ENCODE measurements around the gene DHCR24. TPM values are rescaled to one million over a fixed set of nuclear protein-coding genes. Genes with fewer than 3 reads are reported as not detected.
"Not testable (repeated sequence)": the region's sequence is repeated elsewhere in the genome, so short reads cannot be mapped to it uniquely, and the experiment has no call there.

The DHCR24 gene
- total RNA-seq, 1 donor from 2014 or later, result 47.3 TPM

DNA sequence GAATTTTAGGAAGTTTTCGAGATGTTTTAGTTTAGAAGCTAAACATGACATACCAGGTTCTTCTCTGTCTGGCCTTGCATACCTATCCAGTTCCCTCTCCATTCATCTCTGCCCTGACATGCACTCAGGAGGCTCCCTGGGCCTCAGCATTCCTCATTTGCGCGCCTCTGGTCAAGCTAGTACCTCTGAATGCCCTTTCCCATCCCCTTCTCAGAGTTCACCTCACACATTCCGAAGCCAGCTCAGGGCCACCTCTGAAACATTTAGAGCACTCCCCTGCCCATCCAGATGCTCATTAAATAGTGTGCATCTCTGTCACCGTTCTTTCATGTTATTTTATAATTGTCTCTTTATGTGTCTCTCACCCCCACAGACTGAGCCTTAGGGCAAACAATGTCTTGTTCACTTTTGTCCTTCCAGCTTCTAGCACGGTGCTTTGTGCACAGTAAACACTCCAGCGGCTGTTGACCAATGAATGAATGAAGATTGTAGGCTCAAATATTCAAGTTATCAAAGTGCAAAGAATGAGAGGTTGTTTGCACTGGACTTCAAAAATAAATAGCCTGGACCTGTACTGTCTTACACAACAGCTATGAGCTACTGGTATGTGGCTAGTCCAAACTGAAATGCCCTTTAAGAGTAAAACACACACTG lies 1.2 kb upstream of the DHCR24 start:
- DNase-seq (ENCODE audit: low spot score in 2 of 2) (no peak), FAIRE-seq (no peak)

DNA sequence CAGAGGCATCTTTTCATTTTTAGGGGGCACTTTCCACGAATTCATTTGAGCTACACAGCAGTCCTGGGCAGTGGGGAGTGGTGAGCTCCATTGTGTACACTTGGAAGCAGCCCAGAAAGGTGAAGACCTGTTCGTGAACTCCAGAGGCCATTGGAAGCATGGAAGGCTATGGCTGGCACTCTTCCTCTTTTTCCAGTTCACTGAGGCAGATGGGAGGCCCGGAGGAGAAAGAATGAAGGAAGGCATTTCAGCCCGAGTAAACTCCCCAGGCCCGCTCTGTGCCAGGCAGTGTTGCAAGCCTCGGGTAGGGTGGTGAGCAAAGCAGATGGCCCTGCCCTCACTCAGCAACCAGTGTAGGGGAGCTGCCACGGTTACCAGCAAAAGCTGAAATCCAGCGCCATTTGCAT lies 673 bp upstream of the DHCR24 start:
- peak in 1 of 2 donors; percentile 34 for DNase-seq (ENCODE audit: low spot score in 2 of 2)
- no peak for FAIRE-seq

DNA sequence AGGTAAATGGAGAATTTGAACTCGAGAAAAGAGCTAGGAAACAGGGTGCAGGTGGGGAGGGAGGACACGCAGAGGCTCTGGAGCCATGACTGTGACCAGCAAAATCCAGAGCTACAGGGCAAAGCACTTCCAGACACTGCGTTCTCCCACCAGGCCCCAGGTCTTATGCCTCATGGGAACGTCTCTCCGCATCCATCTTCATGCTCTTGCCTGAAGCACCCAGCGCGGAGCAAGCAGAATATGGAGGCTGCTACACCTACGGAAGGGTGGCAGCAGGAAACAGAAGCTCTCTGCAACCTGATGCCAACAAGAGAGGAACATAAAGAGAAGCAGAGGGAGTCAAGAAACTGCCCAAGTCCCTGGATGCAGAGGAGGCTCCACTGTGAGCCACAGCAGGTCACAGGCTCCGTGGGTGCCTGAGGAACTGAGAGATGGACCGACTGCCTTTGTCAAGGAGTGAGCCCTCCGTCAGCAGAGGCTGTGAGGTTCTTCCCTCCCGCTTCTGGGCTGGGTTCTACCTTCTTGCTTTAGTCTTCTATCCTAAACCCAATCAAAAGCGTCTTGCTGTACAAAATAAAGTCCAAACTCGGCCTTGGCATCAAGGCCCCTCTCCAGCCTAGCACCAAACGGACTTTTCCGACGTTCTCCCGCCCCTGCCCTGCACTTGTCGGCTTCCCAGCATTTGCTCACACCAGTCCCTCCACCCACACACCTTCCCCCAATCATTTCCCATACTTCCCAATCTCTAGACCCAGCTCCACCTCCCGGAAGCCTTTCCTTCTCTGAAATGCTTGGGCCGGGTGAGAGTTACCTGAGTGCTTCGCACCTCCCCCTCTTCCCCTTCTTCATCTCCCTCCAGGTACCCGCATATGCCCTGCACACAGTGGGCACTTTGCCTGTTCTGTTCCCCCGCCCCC lies 930 bp downstream of the DHCR24 start:
- FAIRE-seq, result no peak
- no peak for DNase-seq (ENCODE audit: low spot score in 2 of 2)

DNA sequence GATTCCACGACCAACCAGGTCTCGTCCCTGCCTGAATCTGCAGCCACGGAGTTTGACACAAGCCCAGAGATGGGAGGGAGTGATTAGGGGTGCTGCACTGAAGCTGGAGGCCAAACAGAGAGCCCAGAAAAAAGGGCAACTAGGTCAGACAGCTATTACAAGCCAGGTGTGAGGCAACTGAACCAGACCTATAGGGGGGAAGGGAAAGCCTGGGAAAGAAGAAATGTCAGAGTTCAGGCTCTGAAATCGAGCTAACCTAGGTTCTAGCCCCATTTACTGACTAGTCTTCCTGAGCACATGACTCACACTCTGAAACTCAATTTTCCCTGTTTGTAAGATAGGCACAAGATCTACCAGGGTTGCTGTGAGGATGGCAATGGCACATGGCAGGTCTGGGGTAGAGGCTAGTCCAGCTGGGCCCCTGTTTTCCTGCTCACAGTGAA lies 1.7 kb downstream of the DHCR24 start:
- FAIRE-seq (no peak), DNase-seq (ENCODE audit: low spot score in 2 of 2) (no peak)

DNA sequence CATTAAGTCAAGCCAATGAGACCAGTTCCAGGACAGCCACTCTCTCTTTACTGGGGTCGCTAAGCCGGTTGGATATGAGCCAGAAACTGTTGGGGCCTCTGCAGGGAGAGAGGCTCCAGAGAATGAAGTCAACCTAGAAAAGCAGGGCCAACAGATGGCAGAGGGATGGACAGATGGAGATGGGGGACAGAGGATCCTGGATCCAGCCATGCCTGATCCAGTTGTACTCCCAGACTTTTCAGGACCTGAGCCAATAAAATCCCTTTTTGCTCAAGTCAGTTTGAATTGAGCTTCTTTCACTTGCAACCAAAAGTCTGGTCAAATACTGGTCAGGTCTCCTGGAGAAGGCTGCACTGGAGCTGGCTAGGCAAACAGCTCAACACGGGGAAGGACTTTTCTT lies 2.2 kb downstream of the DHCR24 start:
- DNase-seq (ENCODE audit: low spot score in 2 of 2) (no peak), FAIRE-seq (no peak)

DNA sequence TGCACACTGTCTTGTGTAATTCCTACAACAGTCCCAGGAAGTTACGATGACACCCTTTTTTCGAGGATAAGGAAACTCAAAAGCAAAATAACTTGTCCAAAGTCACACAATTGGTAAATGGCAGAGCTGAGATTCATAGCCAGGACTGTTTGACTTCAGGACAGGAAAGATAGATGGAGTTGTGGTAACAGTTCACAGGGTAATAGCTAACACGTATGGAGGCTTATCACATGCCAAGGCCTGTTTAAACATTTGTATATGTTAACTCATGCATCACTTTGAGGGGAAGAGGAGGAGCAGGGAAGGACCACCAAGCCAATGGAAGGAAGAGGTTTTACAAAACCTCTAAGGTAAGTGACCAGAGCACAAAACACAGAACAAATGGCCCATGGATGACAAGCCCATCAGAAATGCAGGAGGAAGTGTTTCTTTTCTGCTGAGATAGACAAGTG lies 2.8 kb downstream of the DHCR24 start:
- FAIRE-seq, result no peak

DNA sequence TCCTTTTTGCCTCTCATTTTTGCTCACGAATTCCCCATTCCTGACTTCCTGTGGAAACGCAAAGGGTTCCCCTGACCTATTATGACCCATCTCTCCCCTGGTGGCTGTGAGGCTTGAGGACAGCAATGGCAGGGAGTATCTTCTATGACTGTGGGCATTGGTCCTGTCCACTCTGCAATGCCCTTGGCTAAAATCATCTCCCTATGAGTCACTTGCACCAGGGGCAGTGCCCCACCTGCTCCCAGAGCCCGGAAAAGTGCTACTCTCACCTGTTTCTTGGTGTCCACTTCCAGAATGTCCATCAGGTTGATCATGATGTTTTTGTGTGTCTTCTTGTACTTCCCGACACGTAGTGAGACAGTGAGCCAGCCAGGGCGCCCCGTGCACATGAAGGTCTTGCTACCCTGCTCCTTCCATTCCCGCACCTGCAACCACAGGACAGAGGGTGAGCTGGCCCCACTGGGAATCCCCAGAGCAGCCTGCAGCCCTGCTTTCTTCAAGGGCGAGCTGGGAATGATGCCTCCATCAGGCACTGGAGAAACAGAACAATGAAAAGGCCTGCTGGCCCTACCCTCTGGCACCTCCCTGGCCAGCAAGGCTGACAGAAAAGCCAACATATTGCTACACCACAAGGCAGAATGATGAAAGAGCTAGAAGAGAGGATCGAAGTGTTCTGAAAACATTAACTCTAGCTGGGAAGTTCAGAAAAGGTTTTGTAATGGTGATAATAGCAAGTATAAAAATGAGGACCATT lies 3.5 kb downstream of the DHCR24 start:
- FAIRE-seq (no peak), DNase-seq (ENCODE audit: low spot score in 2 of 2) (no peak)

More for the DNA sequence above, 2.8 kb downstream of the DHCR24 start:
- DNase-seq (ENCODE audit: low spot score in 2 of 2), result no peak

DNA sequence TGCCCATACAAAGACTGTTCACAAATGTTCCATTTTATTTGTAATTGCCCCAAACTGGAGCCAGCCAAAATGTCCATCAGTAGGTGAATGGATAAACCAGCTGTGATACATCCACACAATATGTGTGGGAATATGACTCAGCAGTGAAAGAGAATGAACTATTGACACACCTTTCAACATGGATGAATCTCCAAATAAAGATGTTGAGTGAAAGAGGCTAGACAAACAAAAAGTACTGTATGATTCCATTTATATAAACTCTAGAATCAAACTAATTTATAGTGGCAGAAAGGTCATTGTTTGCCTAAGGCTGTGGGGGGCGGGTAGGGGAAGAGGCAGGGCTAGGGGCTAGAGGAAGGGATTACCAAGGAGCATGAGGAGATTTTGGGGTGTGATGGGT lies 4.5 kb downstream of the DHCR24 start:
- DNase-seq (ENCODE audit: low spot score in 2 of 2) (no peak), FAIRE-seq (no peak)

DNA sequence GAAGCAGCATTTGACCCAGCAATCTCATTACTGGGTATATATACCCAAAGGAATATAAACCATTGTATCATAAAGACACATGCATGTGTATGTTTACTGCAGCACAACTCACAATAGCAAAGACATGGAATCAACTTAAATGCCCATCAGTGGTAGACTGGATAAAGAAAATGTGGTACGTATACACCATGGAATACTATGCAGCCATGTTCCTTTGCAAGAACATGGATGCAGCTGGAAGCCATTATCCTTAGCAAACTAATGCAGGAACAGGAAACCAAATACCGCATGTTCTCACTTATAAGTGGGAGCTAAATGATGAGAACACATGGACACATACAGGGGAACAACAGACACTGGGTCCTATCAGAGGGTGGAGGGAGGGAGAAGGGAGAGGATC lies 5.4 kb downstream of the DHCR24 start:
- DNase-seq (ENCODE audit: low spot score in 2 of 2); FAIRE-seq: not testable (repeated sequence)

DNA sequence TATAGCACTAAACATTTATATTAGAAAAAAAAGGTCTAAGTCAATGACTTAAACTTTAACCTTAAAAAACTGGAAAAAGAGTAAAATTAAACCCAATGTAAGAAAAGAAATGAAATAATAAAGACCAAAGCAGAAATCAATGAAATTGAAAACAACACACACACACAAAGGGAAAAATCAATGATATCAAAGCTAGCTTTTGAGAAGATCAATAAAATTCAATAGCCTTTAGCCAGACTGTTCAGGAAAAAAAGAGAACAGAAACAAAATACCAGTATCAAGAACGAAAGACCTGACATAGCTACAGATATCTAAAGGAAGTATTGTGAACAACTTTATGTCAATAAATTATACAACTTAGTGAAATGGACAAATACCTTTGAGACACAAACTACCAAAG lies 7.1 kb downstream of the DHCR24 start:
- no peak for FAIRE-seq

DNA sequence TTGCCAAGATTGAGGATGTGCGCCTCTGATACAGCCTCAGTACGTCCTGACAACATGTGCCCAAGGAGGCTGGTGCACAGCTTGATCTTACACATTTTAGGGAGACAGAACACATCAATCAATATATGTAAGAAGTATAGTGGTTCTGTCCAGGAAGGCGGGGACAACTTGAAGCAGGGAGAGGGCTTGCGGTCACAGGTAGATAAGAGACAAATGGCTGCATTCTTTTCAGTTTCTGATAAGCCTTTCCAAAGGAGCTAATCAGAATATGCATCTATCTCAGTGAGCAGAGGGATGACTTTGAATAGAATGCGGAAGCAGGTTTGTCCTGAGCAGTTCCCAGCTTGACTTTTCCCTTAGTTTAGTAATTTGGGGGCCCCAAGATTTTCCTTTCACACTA lies 10.2 kb downstream of the DHCR24 start:
- no peak for DNase-seq (ENCODE audit: low spot score in 2 of 2)
- no peak for FAIRE-seq

More for the DNA sequence above, 7.1 kb downstream of the DHCR24 start:
- DNase-seq (ENCODE audit: low spot score in 2 of 2), result no peak

DNA sequence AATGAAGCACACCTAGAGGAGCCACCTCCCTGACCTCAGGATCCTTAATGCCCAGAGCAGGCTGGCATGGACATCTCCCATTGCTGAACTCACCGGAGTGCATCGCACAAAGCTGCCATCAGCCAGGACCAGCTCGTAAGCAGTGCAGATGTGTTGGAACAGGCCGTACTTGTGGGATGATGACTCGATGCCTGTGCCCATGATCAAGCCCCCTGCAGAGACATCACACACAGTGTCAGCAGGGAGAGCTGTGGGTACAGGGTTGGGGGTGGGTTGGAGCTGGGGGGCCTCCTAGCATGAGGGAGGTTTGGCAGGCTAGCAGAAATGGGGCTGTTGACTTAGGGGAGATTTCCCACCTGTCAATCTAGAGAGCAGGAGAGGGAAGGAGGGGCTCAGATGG lies 12.0 kb downstream of the DHCR24 start:
- DNase-seq (ENCODE audit: low spot score in 2 of 2) (no peak), FAIRE-seq (no peak)

DNA sequence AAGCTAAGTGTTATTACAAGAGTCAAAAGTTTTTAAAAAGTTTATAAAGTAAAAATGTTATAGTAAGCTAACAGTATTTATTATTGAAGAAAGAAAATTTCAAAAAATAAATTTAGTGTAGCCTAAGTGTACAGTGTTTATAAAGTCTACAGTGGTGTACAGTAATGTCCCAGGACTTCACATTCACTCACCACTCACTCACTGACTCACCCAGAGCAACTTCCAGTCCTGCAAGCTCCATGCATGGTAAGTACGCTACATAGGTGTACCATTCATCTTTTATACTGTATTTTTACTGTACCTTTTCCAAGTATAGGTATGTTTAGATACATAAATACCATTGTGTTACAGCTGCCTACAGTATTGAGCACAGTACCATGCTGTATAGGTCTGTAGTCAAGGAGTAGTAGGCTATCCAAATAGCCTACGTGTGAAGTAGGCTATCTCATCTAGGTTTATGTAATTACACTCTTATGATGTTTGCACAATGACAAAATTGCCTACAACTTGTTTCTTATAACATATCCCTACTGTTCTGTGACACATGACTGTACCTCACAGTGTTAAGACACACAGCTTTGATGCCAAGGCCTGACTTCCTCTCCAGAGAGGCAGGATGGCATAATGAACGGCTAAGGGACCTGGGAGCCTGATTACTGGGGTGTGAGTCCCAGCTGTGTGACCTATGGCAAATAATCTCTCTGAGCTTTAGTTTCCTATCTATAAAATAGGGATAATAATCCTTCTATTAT lies 12.7 kb downstream of the DHCR24 start:
- DNase-seq (ENCODE audit: low spot score in 2 of 2) (no peak), FAIRE-seq (no peak)

DNA sequence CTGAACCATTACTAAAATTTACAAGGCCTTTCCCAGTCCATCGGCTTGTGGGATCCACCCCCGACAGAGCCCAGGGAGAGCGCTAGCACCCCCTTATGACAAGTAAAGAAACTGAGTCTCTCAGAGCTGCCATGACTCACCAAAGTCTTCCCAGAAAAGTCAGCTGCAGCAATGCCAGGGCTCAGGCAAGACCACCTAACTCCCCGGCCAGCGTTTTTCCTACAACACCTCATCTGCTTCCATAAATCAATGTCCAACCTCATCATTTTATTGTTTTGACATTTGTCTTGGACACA lies 15.0 kb downstream of the DHCR24 start:
- DNase-seq (ENCODE audit: low spot score in 2 of 2), result no peak
- FAIRE-seq, result no peak

DNA sequence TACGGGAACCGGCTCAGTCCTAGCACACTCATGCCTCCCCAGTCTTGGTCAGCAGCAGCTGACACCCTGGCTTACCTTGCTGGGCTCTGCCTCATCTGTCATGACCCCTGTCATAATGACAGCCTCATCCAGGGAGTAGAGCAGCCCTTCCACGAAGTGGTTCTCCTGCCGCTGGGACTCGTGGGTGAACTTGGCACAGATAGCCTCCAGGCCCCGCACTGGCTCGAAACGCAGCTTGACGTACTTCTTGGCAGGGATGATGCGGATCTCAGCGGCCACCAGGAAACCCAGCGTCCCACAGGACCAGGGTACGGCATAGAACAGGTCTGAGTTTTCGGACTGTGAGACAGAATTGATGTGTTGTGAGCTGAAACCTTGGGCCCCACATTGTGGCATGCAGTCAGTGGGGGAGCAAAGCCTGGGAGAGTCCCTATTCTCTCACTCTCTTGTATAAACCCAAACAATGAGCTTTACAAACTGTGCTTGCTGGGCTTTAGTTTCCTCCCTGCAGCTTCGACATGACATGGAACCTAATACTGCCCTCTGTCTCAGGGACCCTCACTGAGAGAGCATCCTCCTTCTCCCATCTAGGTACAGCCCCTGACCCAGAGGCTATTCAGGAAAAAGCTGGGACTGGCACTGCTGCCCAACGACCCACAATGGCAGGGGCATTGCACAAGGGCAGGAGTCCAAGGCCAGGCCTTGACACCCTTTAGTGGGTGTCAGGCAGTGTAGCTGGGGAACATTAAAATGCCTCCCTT lies 15.5 kb downstream of the DHCR24 start:
- DNase-seq (ENCODE audit: low spot score in 2 of 2) (no peak), FAIRE-seq (no peak)

DNA sequence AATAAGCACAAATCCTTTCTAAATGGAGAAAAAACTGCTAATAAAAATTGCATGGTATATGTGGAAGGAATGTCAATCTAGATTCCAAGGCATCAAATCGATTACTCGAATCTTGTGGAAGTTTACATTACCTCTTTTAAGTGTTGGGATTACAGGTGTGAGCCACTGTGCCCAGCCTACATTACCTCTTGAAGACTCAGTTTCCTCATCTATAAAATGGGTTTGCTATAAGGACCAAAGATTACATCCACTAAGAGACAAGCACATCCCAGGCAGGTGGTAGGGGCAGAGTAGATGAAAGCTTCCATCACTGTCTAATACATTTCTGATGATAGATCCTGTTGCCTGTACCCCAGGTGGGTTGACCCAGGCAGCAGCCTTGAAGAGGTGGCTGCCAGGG lies 16.1 kb downstream of the DHCR24 start:
- no peak for DNase-seq (ENCODE audit: low spot score in 2 of 2)

DNA sequence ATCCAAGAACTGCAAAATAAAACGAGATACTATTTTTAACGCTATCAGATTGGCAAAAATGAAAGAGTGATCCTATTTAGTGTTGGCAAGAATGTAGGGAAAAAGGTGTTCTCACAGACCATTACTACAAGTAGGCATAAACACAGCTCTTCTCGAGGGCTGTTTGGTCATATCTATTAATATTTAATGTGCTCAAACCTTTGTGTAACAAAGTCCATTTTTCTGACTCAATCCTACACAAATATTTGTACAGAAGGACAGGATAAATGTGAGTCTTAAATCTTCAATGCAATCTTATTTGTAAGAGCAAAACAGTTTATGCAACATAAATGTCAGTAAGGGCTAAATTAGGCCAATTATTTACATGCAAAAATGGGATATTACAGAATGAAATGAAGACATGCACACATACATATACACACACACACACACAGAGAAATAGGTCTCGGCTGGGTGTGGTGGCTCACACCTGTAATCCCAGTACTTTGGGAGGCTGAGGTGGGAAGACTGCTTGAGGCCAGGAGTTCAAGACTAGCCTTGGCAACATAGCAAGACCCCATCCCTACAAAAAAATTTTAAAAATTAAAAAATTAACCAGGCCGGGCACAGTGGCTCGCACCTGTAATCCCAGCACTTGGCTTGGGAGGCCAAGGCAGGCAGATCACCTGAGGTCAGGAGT lies 17.7 kb downstream of the DHCR24 start:
- no peak for DNase-seq (ENCODE audit: low spot score in 2 of 2)
- no peak for FAIRE-seq

More for the DNA sequence above, 16.1 kb downstream of the DHCR24 start:
- no peak for FAIRE-seq

DNA sequence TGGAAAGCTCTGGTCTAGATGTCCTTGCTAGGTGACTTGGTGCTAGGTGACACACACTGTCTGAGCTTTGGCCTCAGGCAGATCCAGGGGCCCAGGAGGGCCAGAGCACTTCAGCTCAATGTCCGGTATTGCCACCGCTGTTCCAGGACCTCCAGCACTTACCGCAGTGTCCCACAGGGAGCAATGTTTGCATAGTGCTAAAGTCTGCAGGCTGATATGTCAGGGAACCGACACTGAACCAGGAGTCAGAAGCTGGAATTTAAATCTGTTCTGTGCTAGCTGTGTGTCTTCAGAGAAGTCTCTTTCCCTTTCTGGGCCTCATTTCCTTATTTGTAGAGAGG lies 19.3 kb downstream of the DHCR24 start:
- FAIRE-seq, result no peak
- no peak for DNase-seq (ENCODE audit: low spot score in 2 of 2)
